RWPE1 (cell line): Measurements from ENCODE around the gene KCNH8.

Experiments used
- CTCF ChIA-PET: fragments of 350-600 bp; sonication (Branson Sonifier 250); formaldehyde crosslinking; extraction: SDS; loops from one replicate; lab custom pipeline; 2021; lab: Yijun Ruan, JAX
- POLR2A ChIA-PET: fragments of 400-600 bp; formaldehyde crosslinking; extraction: SDS; loops from one replicate; lab custom pipeline; 2020; ENCODE audit warnings: antibody characterized with exemption; ENCODE audit not compliant: low non-redundant PET; lab: Yijun Ruan, JAX
- DNase-seq: peaks from one replicate; pipeline ENCODE4 v3.0.0; 2012; ENCODE audit warnings: low spot score
- H3K27ac ChIP-seq: fragments of 450-650 bp; 2 replicates; pipeline ENCODE4 v1.5.1; 2017
- CTCF ChIP-seq: fragments of 450-650 bp; conservative IDR thresholded peaks from 2 replicates; pipeline ENCODE4 v1.5.1; 2017; ENCODE audit warnings: low read depth, mild to moderate bottlenecking

Gene KCNH8

GRCh38 chr3:19190602-19191001 is 42.3 kb downstream of the KCNH8 start:
- CTCF ChIA-PET: no interaction called here
- POLR2A ChIA-PET: no interaction called here
- no peak for TF ChIP-seq CTCF
- DNase-seq: no peak
- H3K27ac ChIP-seq: no peak overlapping the region

GRCh38 chr3:19199131-19199530 is 50.8 kb downstream of the KCNH8 start:
- DNase-seq: no peak
- no peak overlapping the region for H3K27ac ChIP-seq
- CTCF ChIA-PET: interaction anchor here (0.7 kb wide), 1 partner anchor 24 kb away, joined by 3 read pairs; no protein-coding TSS in a partner anchor
- no peak for TF ChIP-seq CTCF
- POLR2A ChIA-PET: no interaction called here

- TF ChIP-seq CTCF: no peak
- no peak for DNase-seq
- ChIA-PET CTCF (no interaction called here), POLR2A (no interaction called here)
- no peak overlapping the region for H3K27ac ChIP-seq
Measured at GRCh38 chr3:19202303-19202702, 54.0 kb downstream of the KCNH8 start.

GRCh38 chr3:19202754-19203153 is 54.4 kb downstream of the KCNH8 start:
- ChIA-PET CTCF (no interaction called here), POLR2A (no interaction called here)
- no peak overlapping the region for H3K27ac ChIP-seq
- no peak for DNase-seq
- no peak for TF ChIP-seq CTCF

- ChIA-PET POLR2A (no interaction called here), CTCF (no interaction called here)
- no peak for TF ChIP-seq CTCF
- no peak for DNase-seq
- no peak overlapping the region for H3K27ac ChIP-seq
Measured at GRCh38 chr3:19206540-19206939, 58.2 kb downstream of the KCNH8 start.

- ChIA-PET CTCF (no interaction called here), POLR2A (no interaction called here)
- H3K27ac ChIP-seq: no peak overlapping the region
- no peak for DNase-seq
- TF ChIP-seq CTCF: no peak
Measured at GRCh38 chr3:19213603-19214220, 65.4 kb downstream of the KCNH8 start.
